Measurements from ENCODE around the gene CDK6. TPM values are rescaled to one million over a fixed set of nuclear protein-coding genes. Genes with fewer than 3 reads are reported as not detected.

Gene CDK6
- total RNA-seq, 1 experiment from 2014 or later: 25.2 TPM

GRCh38 chr7:92848851-92849250 lies 12.5 kb upstream of the CDK6 start:
- DNase-seq (ENCODE audit: low spot score): no peak
- in situ Hi-C loops (cut with HindIII; ENCODE audit: low sequenced_read_pairs): no loop called here

GRCh38 chr7:92848441-92848840 lies 12.1 kb upstream of the CDK6 start:
- in situ Hi-C loops (cut with HindIII; ENCODE audit: low sequenced_read_pairs): no loop called here
- no peak for DNase-seq (ENCODE audit: low spot score)

- no peak for DNase-seq (ENCODE audit: low spot score)
- in situ Hi-C loops (cut with HindIII; ENCODE audit: low sequenced_read_pairs): no loop called here
These were observed 10.9 kb upstream of the CDK6 start for GRCh38 chr7:92847305-92847704.

GRCh38 chr7:92845736-92846135 lies 9.4 kb upstream of the CDK6 start:
- no peak for DNase-seq (ENCODE audit: low spot score)
- in situ Hi-C loops (cut with HindIII; ENCODE audit: low sequenced_read_pairs): no loop called here

- DNase-seq (ENCODE audit: low spot score): no peak
- in situ Hi-C loops (cut with HindIII; ENCODE audit: low sequenced_read_pairs): no loop called here
These were observed 7.4 kb upstream of the CDK6 start for GRCh38 chr7:92843781-92844180.

- in situ Hi-C loops (cut with HindIII; ENCODE audit: low sequenced_read_pairs): no loop called here
- DNase-seq (ENCODE audit: low spot score): no peak
These were observed 6.8 kb upstream of the CDK6 start for GRCh38 chr7:92843034-92843760.

- in situ Hi-C loops (cut with HindIII; ENCODE audit: low sequenced_read_pairs): no loop called here
- DNase-seq (ENCODE audit: low spot score): no peak
These were observed 4.8 kb upstream of the CDK6 start for GRCh38 chr7:92841192-92841591.

GRCh38 chr7:92840316-92840715 lies 3.9 kb upstream of the CDK6 start:
- in situ Hi-C loops (cut with HindIII; ENCODE audit: low sequenced_read_pairs): no loop called here
- DNase-seq (ENCODE audit: low spot score): no peak

GRCh38 chr7:92839901-92840300 lies 3.5 kb upstream of the CDK6 start:
- in situ Hi-C loops (cut with HindIII; ENCODE audit: low sequenced_read_pairs): no loop called here
- no peak for DNase-seq (ENCODE audit: low spot score)

GRCh38 chr7:92838934-92839333 lies 2.6 kb upstream of the CDK6 start:
- no peak for DNase-seq (ENCODE audit: low spot score)
- in situ Hi-C loops (cut with HindIII; ENCODE audit: low sequenced_read_pairs): no loop called here

- in situ Hi-C loops (cut with HindIII; ENCODE audit: low sequenced_read_pairs): no loop called here
These were observed 802 bp upstream of the CDK6 start for GRCh38 chr7:92837000-92837749.

GRCh38 chr7:92835851-92836488 lies 403 bp downstream of the CDK6 start:
- no peak for DNase-seq (ENCODE audit: low spot score)
- in situ Hi-C loops (cut with HindIII; ENCODE audit: low sequenced_read_pairs): no loop called here

More at GRCh38 chr7:92837000-92837749, 802 bp upstream of the CDK6 start:
- DNase-seq (ENCODE audit: low spot score): peak; percentile 30

- DNase-seq (ENCODE audit: low spot score): peak; percentile 30
These were observed 1.0 kb downstream of the CDK6 start for GRCh38 chr7:92835261-92835850.

GRCh38 chr7:92834507-92835260 lies 1.7 kb downstream of the CDK6 start:
- in situ Hi-C loops (cut with HindIII; ENCODE audit: low sequenced_read_pairs): no loop called here
- DNase-seq (ENCODE audit: low spot score): no peak

More at GRCh38 chr7:92835261-92835850, 1.0 kb downstream of the CDK6 start:
- in situ Hi-C loops (cut with HindIII; ENCODE audit: low sequenced_read_pairs): no loop called here

- in situ Hi-C loops (cut with HindIII; ENCODE audit: low sequenced_read_pairs): no loop called here
- DNase-seq (ENCODE audit: low spot score): peak; percentile 51
These were observed 2.4 kb downstream of the CDK6 start for GRCh38 chr7:92833766-92834506.

GRCh38 chr7:92833024-92833765 lies 3.2 kb downstream of the CDK6 start:
- in situ Hi-C loops (cut with HindIII; ENCODE audit: low sequenced_read_pairs): no loop called here
- DNase-seq (ENCODE audit: low spot score): peak; percentile 84

GRCh38 chr7:92832534-92833023 lies 3.8 kb downstream of the CDK6 start:
- in situ Hi-C loops (cut with HindIII; ENCODE audit: low sequenced_read_pairs): no loop called here
- DNase-seq (ENCODE audit: low spot score): no peak

Measured in G401 (cell line).